OCI-M2 (cell line): ENCODE data around the gene GDPD3.

Experiments used
- DNase-seq: peaks from one replicate; lab custom pipeline; 2025; ENCODE audit not compliant: unreplicated experiment; lab: John Stamatoyannopoulos, UW

Gene GDPD3

DNA sequence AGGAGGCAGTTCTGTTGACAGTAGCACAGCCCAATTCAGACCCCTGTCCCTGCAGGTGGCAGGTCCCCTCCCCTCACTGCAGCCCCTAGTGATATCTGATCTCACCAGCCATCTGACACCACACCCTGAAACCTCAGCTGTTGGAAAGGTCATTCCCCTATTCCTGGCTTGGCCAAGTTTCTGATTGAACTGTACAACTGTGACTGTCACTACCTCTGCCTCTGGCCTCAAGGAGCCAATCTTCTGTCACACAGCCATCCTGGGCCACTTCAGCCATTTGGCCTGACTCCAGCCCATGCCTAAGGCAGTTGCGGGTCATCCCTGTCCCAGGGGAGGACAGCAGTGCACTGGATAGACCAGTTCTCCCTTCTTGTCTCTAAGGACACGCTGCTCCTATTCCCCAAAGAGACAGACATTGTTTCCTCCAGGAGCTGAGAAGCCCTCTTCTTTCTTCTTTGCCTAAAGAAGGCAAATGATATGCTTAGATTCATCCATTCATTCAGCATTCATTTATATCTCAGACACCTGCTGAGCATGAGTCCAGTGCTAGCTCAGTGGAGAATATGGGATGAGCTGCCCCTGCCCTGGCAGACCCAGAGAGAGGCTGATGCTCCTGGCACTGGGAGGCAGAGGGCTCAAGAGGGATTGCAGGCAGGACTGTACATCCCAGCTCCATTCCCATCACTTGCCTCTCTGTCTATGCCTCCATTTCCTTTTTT is 52.3 kb downstream of the GDPD3 start:
- no peak for DNase-seq

DNA sequence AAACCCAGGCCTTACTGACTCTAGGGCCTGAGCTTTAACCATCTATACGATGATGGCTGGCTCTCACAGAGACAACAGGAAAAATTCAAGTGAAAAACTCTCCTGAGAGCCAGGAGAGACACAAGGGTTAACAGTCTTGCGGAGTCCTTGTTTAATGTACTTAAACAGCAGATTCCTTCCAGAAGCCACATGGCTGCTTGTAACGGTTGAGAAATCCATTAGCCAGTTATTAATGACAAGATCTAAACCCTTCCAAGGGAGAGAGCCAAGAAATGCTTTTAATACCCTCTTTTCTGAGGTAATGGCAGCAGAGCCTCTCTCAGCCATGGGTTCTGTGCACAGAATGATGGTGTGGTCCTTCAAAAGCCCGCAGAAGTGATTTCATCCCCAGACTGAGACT is 53.0 kb downstream of the GDPD3 start:
- no peak for DNase-seq

DNA sequence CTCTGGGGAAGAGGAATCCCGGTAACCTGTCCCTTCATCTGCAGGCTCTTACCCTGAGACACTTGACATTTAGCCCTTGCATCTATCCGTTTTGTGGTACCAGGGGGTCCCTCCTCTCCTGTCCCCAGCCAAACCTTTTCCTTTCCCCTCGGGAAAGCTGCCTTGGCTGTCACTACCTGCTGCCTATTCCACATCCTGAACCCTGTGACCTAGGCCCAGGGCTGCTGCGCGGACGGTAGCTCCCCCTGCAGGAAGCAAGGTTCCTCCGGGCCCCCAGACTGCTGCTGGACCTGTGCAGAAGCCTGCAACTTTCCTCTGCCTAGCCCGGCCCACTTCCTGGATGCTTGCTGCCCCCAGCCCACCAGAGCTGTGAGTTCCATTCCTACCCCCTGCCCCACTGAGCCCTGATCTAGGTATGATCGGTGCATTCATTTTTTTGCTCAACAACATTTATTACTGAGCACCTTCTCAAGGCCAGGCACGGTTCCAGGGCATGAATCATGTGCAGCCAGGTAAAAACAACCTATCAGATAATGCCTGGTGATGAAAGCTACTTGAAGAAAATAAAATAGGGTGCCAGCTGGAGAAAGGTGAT is 58.3 kb downstream of the GDPD3 start:
- DNase-seq = no peak
